ENCODE results near the gene PCSK1. TPM values are rescaled to one million over a fixed set of nuclear protein-coding genes. Genes with fewer than 3 reads are reported as not detected.

The PCSK1 gene
- total RNA-seq, 1 experiment from 2014 or later, result not detected

DNA sequence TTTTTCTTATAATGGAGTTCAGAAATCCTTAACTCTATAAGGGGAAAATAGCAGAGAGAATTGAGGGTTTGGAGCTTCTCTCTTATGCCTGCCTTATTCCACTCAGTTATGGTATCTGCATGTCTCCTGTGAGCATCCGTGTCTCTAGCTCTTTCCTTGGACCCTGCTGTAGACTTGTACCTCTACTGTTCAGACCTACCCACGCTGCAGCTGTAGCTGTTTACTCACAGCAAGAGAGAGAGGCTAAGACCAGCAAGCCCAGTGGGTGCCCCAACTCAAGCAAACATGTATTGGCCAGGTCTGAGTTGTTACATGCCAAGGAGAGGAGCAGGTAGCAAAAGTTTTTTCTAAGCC lies 7.1 kb upstream of the PCSK1 start:
- Histone ChIP-seq H3K4me2 (no peak overlapping the region), H3K4me1 (replicated peaks; ENCODE audit: insufficient read depth) (no peaks in the 10 kb centered on the region), H3K9me2 (ENCODE audit: insufficient read depth) (no peaks in the 10 kb centered on the region), H3K27me3 (ENCODE audit: insufficient read depth, low read depth) (peaks cover 29% of the 10 kb centered on the region), H2AFZ (no peak overlapping the region), H3K36me3 (ENCODE audit: low read depth) (no peaks in the 10 kb centered on the region), H3K27ac (no peak overlapping the region), H3F3A (ENCODE audit: insufficient read depth, low read depth) (no peaks in the 10 kb centered on the region), H3K4me3 (no peak overlapping the region), H3K9me3 (ENCODE audit: insufficient read depth, low read depth) (no peaks in the 10 kb centered on the region), H4K20me1 (ENCODE audit: insufficient read depth) (no peaks in the 10 kb centered on the region), H3K79me2 (ENCODE audit: low read depth) (no peaks in the 10 kb centered on the region)
- intact Hi-C loops (cut with micrococcal nuclease; ENCODE audit: unreplicated experiment), result no loop called here
- BruUV-seq (replicated peaks), result no TSS peak
- no peak for TF ChIP-seq EZH2 (IDR thresholded peaks at IDR 0.05; ENCODE audit: low read depth)
- TF ChIP-seq, protein P1, sequence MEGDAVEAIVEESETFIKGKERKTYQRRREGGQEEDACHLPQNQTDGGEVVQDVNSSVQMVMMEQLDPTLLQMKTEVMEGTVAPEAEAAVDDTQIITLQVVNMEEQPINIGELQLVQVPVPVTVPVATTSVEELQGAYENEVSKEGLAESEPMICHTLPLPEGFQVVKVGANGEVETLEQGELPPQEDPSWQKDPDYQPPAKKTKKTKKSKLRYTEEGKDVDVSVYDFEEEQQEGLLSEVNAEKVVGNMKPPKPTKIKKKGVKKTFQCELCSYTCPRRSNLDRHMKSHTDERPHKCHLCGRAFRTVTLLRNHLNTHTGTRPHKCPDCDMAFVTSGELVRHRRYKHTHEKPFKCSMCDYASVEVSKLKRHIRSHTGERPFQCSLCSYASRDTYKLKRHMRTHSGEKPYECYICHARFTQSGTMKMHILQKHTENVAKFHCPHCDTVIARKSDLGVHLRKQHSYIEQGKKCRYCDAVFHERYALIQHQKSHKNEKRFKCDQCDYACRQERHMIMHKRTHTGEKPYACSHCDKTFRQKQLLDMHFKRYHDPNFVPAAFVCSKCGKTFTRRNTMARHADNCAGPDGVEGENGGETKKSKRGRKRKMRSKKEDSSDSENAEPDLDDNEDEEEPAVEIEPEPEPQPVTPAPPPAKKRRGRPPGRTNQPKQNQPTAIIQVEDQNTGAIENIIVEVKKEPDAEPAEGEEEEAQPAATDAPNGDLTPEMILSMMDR (conservative IDR thresholded peaks at IDR 0.05), result no peak
- ChIA-PET POLR2A (ENCODE audit: unreplicated experiment) (no interaction called here), CTCF (interaction anchor here (0.7 kb wide), 1 partner anchor 59 kb away, joined by 8 read pairs; no protein-coding TSS in a partner anchor)
- no peak for DNase-seq

DNA sequence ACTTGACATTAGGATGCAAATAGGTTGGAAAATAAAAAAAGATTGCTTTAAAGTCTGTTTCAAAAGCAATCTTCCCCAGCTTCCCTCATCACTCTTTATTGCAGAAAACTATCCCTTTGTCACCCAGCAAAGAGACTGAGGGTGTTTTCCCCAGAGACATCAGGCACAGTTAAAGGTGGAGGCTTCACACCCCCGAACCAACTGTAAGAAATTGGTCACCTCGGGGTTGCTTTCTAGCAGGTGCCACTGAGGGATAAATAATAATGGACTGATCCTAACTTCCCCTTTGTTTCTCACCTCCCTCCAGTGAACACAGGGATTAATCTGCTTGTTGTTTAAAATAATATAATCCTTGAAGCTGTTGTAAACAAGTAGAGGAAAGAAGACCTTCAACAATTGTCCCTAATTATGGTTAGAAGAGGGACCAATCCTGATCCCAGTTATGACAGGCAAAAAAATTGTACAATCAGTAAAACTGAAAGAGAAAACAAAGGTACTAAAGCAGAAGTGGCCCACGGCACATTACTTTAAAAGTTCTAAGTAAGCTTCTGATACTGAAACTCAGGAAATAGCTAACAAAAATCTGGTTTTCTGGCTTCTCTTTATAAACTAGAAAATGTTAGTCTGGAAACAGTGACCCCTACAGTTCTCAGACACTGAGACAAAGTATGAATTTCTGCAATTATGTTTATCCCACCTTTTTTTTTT lies 6.6 kb upstream of the PCSK1 start:
- no peak for TF ChIP-seq EZH2 (IDR thresholded peaks at IDR 0.05; ENCODE audit: low read depth)
- TF ChIP-seq, protein P1 (conservative IDR thresholded peaks at IDR 0.05), result peak; percentile 25; the same call in 1 of the 2 replicates
- Histone ChIP-seq H3K27ac (no peak overlapping the region), H3K9me3 (ENCODE audit: insufficient read depth, low read depth) (no peaks in the 10 kb centered on the region), H4K20me1 (ENCODE audit: insufficient read depth) (no peaks in the 10 kb centered on the region), H3K4me1 (replicated peaks; ENCODE audit: insufficient read depth) (no peaks in the 10 kb centered on the region), H3K4me3 (no peak overlapping the region), H3K27me3 (ENCODE audit: insufficient read depth, low read depth) (peaks cover 26% of the 10 kb centered on the region), H3K36me3 (ENCODE audit: low read depth) (no peaks in the 10 kb centered on the region), H3K79me2 (ENCODE audit: low read depth) (no peaks in the 10 kb centered on the region), H3K4me2 (no peak overlapping the region), H3F3A (ENCODE audit: insufficient read depth, low read depth) (no peaks in the 10 kb centered on the region), H2AFZ (no peak overlapping the region), H3K9me2 (ENCODE audit: insufficient read depth) (no peaks in the 10 kb centered on the region)
- intact Hi-C loops (cut with micrococcal nuclease; ENCODE audit: unreplicated experiment), result no loop called here
- DNase-seq, result no peak
- POLR2A ChIA-PET (ENCODE audit: unreplicated experiment), result no interaction called here
- BruUV-seq (replicated peaks), result no TSS peak
- CTCF ChIA-PET, result interaction anchor here (0.7 kb wide), 1 partner anchor 59 kb away, joined by 8 read pairs; no protein-coding TSS in a partner anchor

DNA sequence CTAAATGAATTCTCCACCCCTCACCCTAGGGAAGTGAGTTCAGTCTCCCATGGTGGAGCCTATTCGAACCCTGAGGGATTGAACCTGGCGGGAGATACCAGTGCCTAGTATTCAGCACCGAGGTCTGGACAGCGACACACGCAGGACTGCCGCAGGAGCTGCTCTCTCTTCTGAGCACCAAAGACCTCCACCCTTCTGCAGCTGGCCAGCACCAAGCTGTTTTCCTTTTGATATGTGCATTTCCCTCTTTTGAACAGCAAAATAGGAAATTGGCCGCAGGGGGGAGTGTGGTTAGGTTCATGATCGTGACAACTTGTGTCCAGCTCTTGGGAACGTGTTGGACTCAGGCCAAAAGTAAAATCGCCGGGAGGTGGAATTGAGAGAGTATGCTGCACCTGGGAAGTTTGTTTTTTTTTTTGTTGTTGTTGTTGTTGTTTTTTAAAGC lies 1.2 kb upstream of the PCSK1 start:
- Histone ChIP-seq H3K27me3 (ENCODE audit: insufficient read depth, low read depth) (peaks cover 20% of the 10 kb centered on the region), H3F3A (ENCODE audit: insufficient read depth, low read depth) (no peaks in the 10 kb centered on the region), H3K9me2 (ENCODE audit: insufficient read depth) (no peaks in the 10 kb centered on the region), H3K9me3 (ENCODE audit: insufficient read depth, low read depth) (no peaks in the 10 kb centered on the region), H3K4me3 (no peak overlapping the region), H2AFZ (no peak overlapping the region), H3K27ac (no peak overlapping the region), H4K20me1 (ENCODE audit: insufficient read depth) (no peaks in the 10 kb centered on the region), H3K79me2 (ENCODE audit: low read depth) (no peaks in the 10 kb centered on the region), H3K4me1 (replicated peaks; ENCODE audit: insufficient read depth) (no peaks in the 10 kb centered on the region), H3K36me3 (ENCODE audit: low read depth) (no peaks in the 10 kb centered on the region), H3K4me2 (peak overlapping the region; percentile 9; the same call in 1 of the 2 replicates)
- no peak for TF ChIP-seq EZH2 (IDR thresholded peaks at IDR 0.05; ENCODE audit: low read depth)
- TF ChIP-seq, protein P1 (conservative IDR thresholded peaks at IDR 0.05), result no peak
- DNase-seq, result peak in 1 of 2 experiments; percentile 27
- no TSS peak for BruUV-seq (replicated peaks)
- intact Hi-C loops (cut with micrococcal nuclease; ENCODE audit: unreplicated experiment), result no loop called here
- ChIA-PET CTCF (interaction anchor here (0.7 kb wide), 1 partner anchor 169 kb away, joined by 7 read pairs; no protein-coding TSS in a partner anchor), POLR2A (ENCODE audit: unreplicated experiment) (no interaction called here)

Measured in PC-9 (cell line).